Measurements from ENCODE around the gene B3GNT3. TPM values are rescaled to one million over a fixed set of nuclear protein-coding genes. Genes with fewer than 3 reads are reported as not detected.
A peak's percentile ranks its signal among the peaks of the same experiment; 100 is the strongest.

Gene B3GNT3
- total and polyA plus RNA-seq, 2 donors (not counting 1 experiment from before 2014, with no cell fraction given): 0.06 TPM; not detected in 1

DNA sequence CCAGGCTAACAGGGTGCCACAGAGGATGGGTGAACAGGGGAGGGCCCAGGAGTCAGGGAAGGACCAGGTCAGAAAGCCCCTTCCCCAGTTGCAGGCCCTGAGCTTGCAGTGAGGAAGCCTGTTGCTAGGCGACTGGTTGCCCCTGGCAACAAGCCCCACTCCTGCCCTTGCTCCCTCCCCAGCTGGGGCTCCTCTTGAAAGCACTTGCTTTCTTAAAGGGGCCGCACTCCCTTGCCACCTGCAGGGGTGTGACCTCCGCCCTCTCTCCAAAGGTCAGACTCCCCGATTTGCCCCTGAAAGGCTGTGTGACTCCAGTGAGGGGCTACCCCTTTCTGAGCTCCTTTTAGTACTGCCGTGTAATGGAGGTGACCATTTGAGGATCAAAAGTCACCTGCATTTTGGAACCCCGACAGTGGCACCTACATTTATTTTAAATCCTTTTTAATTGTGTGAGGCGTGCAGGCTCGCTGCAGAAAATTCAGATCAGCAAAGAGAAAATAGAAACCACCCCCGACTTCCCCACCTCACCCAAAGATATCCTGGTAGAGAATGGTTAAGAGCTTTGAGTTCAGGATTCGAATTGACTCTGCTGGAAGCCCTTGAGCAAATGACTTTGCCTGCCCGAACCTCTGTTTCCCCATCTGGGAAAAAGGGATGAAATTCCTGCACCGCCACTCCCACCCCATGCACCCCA is 38.8 kb upstream of the B3GNT3 start:
- intact Hi-C loops (cut with micrococcal nuclease): loop anchor here (1.0 to 10.0 kb wide), 6 partner anchors 9 to 439 kb away; partner anchors contain the start of genes MAP1S and MPV17L2
- peak overlapping the region in 1 of 5 experiments; percentile 34 for H3K4me3 ChIP-seq (ENCODE audit: control extremely low read depth in 1 of 5, extremely low read depth in 1 of 5, insufficient read depth in 1 of 5, low read depth in 2 of 5, low read length in 4 of 5)
- CTCF ChIA-PET: interaction anchor here (0.8 to 11.3 kb wide), 13 partner anchors 9 to 182 kb away, joined by 3 to 122 read pairs (median 4); partner anchors contain the start of gene MAP1S

More for the DNA sequence above, 38.8 kb upstream of the B3GNT3 start:
- H3K36me3 ChIP-seq (replicated peaks in 1 of 2; ENCODE audit: control extremely low read depth in 1 of 2, control insufficient read depth in 1 of 2, extremely low read depth in 1 of 2, insufficient read depth in 2 of 2, low read length in 1 of 2): peaks cover 7 to 40% of the 10 kb centered on the region in 2 experiments
- ATAC-seq (ENCODE audit: low read depth) (peak; percentile 4), DNase-seq (peak; percentile 82)
- TF ChIP-seq, protein P1, sequence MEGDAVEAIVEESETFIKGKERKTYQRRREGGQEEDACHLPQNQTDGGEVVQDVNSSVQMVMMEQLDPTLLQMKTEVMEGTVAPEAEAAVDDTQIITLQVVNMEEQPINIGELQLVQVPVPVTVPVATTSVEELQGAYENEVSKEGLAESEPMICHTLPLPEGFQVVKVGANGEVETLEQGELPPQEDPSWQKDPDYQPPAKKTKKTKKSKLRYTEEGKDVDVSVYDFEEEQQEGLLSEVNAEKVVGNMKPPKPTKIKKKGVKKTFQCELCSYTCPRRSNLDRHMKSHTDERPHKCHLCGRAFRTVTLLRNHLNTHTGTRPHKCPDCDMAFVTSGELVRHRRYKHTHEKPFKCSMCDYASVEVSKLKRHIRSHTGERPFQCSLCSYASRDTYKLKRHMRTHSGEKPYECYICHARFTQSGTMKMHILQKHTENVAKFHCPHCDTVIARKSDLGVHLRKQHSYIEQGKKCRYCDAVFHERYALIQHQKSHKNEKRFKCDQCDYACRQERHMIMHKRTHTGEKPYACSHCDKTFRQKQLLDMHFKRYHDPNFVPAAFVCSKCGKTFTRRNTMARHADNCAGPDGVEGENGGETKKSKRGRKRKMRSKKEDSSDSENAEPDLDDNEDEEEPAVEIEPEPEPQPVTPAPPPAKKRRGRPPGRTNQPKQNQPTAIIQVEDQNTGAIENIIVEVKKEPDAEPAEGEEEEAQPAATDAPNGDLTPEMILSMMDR (IDR thresholded peaks at IDR 0.05): no peak
- no peak for TF ChIP-seq EZH2 (IDR thresholded peaks at IDR 0.05; ENCODE audit: borderline replicate concordance, insufficient read depth, low read depth, low read length, poor library complexity, severe bottlenecking)
- Mint-ChIP-seq H3K9me3 (ENCODE audit: insufficient read depth) (no peaks in the 10 kb centered on the region), H3K27ac (peak overlapping the region; percentile 93), H3K27me3 (no peaks in the 10 kb centered on the region), H3K4me3 (peak overlapping the region; percentile 84), H3K4me1 (peaks cover 79% of the 10 kb centered on the region)
- POLR2A ChIA-PET: interaction anchor here (0.7 to 1.4 kb wide), 5 partner anchors 10 to 307 kb away, joined by 3 to 11 read pairs (median 5); partner anchors contain the start of gene CCDC124
- H3K27ac ChIP-seq (ENCODE audit: low read length in 2 of 2): peak overlapping the region; percentile 56 to 70
- WGBS (ENCODE audit: insufficient coverage): 54% methylated on average over 4 of the region's 12 CpGs
- H3K79me2 ChIP-seq (ENCODE audit: control insufficient read depth, insufficient read depth, low read length): peaks cover 80% of the 10 kb centered on the region
- no peak overlapping the region for H2AFZ ChIP-seq (ENCODE audit: insufficient read depth, low read depth, low read length, poor library complexity, severe bottlenecking)
- no peaks in the 10 kb centered on the region for H3K27me3 ChIP-seq (replicated peaks in 1 of 4; ENCODE audit: control extremely low read depth in 1 of 4, control insufficient read depth in 3 of 4, insufficient read depth in 4 of 4, low read length in 3 of 4)
- peaks cover 23% of the 10 kb centered on the region for H4K20me1 ChIP-seq (ENCODE audit: control insufficient read depth, insufficient read depth, low read length, poor library complexity, severe bottlenecking)
- H3K9me3 ChIP-seq (ENCODE audit: control extremely low read depth in 1 of 3, control insufficient read depth in 2 of 3, insufficient read depth in 1 of 3, low read length in 2 of 3): no peaks in the 10 kb centered on the region
- peak overlapping the region; percentile 6 for H3K9ac ChIP-seq (ENCODE audit: low read length)
- peaks cover 51 to 65% of the 10 kb centered on the region in 2 donors for H3K4me1 ChIP-seq (ENCODE audit: control insufficient read depth in 2 of 2, insufficient read depth in 2 of 2, low read length in 2 of 2)
- peak overlapping the region; percentile 62 for H3K4me2 ChIP-seq (replicated peaks; ENCODE audit: low read depth, low read length, poor library complexity, severe bottlenecking)

Measured in B cell (primary cell).